Measurements from ENCODE around the gene STK32B.
"Not testable (repeated sequence)": the region's sequence is repeated elsewhere in the genome, so short reads cannot be mapped to it uniquely, and the experiment has no call there.

The STK32B gene

GRCh38 chr4:5409237-5409636, 358.0 kb downstream of the STK32B start:
- DNase-seq = no peak

GRCh38 chr4:5409972-5410618, 358.8 kb downstream of the STK32B start:
- DNase-seq = no peak

- DNase-seq = no peak
Observed at GRCh38 chr4:5412296-5412695, 361.0 kb downstream of the STK32B start.

GRCh38 chr4:5412751-5413150, 361.5 kb downstream of the STK32B start:
- DNase-seq = no peak

GRCh38 chr4:5416637-5417036, 365.4 kb downstream of the STK32B start:
- no peak for DNase-seq

- no peak for DNase-seq
Observed at GRCh38 chr4:5420266-5420665, 369.0 kb downstream of the STK32B start.

GRCh38 chr4:5421416-5421815, 370.1 kb downstream of the STK32B start:
- no peak for DNase-seq

- no peak for DNase-seq
Observed at GRCh38 chr4:5422195-5422594, 370.9 kb downstream of the STK32B start.

- no peak for DNase-seq
Observed at GRCh38 chr4:5423670-5424069, 372.4 kb downstream of the STK32B start.

GRCh38 chr4:5424211-5424610, 372.9 kb downstream of the STK32B start:
- no peak for DNase-seq

GRCh38 chr4:5424901-5425300, 373.6 kb downstream of the STK32B start:
- no peak for DNase-seq

GRCh38 chr4:5429747-5430146, 378.5 kb downstream of the STK32B start:
- DNase-seq = no peak

GRCh38 chr4:5433196-5433595, 381.9 kb downstream of the STK32B start:
- DNase-seq = no peak

GRCh38 chr4:5435201-5435600, 383.9 kb downstream of the STK32B start:
- DNase-seq = no peak

GRCh38 chr4:5435823-5436222, 384.5 kb downstream of the STK32B start:
- DNase-seq = no peak

GRCh38 chr4:5443976-5444802, 392.9 kb downstream of the STK32B start:
- not testable (repeated sequence) for DNase-seq

GRCh38 chr4:5444918-5445517, 393.7 kb downstream of the STK32B start:
- DNase-seq = no peak

- DNase-seq = no peak
Observed at GRCh38 chr4:5446595-5447226, 395.4 kb downstream of the STK32B start.

GRCh38 chr4:5447755-5448154, 396.5 kb downstream of the STK32B start:
- DNase-seq = no peak

GRCh38 chr4:5448221-5448620, 396.9 kb downstream of the STK32B start:
- no peak for DNase-seq

- DNase-seq = no peak
Observed at GRCh38 chr4:5451243-5451642, 400.0 kb downstream of the STK32B start.

GRCh38 chr4:5452156-5452555, 400.9 kb downstream of the STK32B start:
- no peak for DNase-seq

GRCh38 chr4:5455003-5455585, 403.8 kb downstream of the STK32B start:
- DNase-seq = no peak
